Lung (tissue), 12 donors: Measurements from ENCODE around the gene SULT2B1. TPM values are rescaled to one million over a fixed set of nuclear protein-coding genes. Genes with fewer than 3 reads are reported as not detected.
A peak's percentile ranks its signal among the peaks of the same experiment; 100 is the strongest.

Experiments
- ATAC-seq: fragments of 200-7000 bp; cut with Tn5 transposase; one replicate; pipeline ENCODE4 v1.9.1; 2020; ENCODE audit warnings: moderate number of reproducible peaks; ENCODE audit not compliant: insufficient read depth, low FRiP score
- DNase-seq, 3 donors: peaks; one replicate each; pipeline ENCODE4 v3.0.0-alpha.2; 2013 to 2017
- H3K27ac ChIP-seq, 2 donors: one replicate each; pipeline ENCODE4 v1.5.1; 2013; ENCODE audit warnings: mild to moderate bottlenecking in 2 of 2, moderate library complexity in 2 of 2, control low read depth in 1 of 2, inconsistent platforms in 1 of 2, low read depth in 1 of 2, low read length in 1 of 2
- H3K27me3 ChIP-seq, 3 donors: one replicate each; pipeline ENCODE4 v1.5.1; 2013; ENCODE audit warnings: low read length in 2 of 3; ENCODE audit not compliant: control insufficient read depth in 3 of 3, insufficient read depth in 3 of 3
- H3K36me3 ChIP-seq, 4 donors: one replicate each; pipeline ENCODE4 v1.5.1; 2013; ENCODE audit warnings: low read length in 4 of 4, mild to moderate bottlenecking in 1 of 4, moderate library complexity in 1 of 4; ENCODE audit not compliant: control insufficient read depth in 4 of 4, insufficient read depth in 4 of 4
- H3K4me1 ChIP-seq, 5 donors: one replicate each; pipeline ENCODE4 v1.5.1; 2013; ENCODE audit warnings: low read length in 5 of 5, mild to moderate bottlenecking in 2 of 5, moderate library complexity in 1 of 5; ENCODE audit not compliant: control insufficient read depth in 5 of 5, insufficient read depth in 5 of 5
- H3K4me3 ChIP-seq: one replicate; pipeline ENCODE4 v1.5.1; 2013; ENCODE audit warnings: mild to moderate bottlenecking, control low read depth, moderate library complexity
- H3K9ac ChIP-seq, 2 donors: one replicate each; pipeline ENCODE4 v1.5.1; 2013; ENCODE audit warnings: low read length in 2 of 2, control low read depth in 1 of 2; ENCODE audit not compliant: insufficient read depth in 1 of 2
- H3K9me3 ChIP-seq, 4 donors: one replicate each; pipeline ENCODE4 v1.5.1; 2013; ENCODE audit warnings: low read length in 3 of 4, mild to moderate bottlenecking in 1 of 4, moderate library complexity in 1 of 4; ENCODE audit not compliant: control insufficient read depth in 4 of 4, insufficient read depth in 3 of 4
- WGBS, 2 donors: extraction: QIAGEN DNeasy Blood & Tissue Kit; methylation state at CpG; one replicate each; pipeline ENCODE4 v1.1.7; 2013; 5-methylcytosine and 5-hydroxymethylcytosine counted together
- polyA plus RNA-seq, 2 donors: library from polyadenylated mRNA; stranded (reverse); fragments of 200-250 nt; gene quantifications; one replicate each; pipeline ENCODE4 v1.2.1, GENCODE V29; 2013
- total RNA-seq, 2 donors: library from RNA; depleted of rRNA in 1 of 2; stranded (reverse); fragments of >200 nt in 1 of 2; gene quantifications; one replicate each; pipeline ENCODE4 v1.2.1, GENCODE V29; 2014 to 2021
- TF ChIP-seq, protein P1 (sequence below): IDR thresholded peaks from 2 replicates; pipeline ENCODE4 v1.5.1; 2012; ENCODE audit warnings: mild to moderate bottlenecking; ENCODE audit errors: control extremely low read depth, extremely low read depth
- donor health status: control.
- donor health status: control.
- donor health status: Bipolar disorder and iron deficiency.
- donor health status: healthy.
- donor health status: DM: yes; HTN: yes; CAD: no.

Gene SULT2B1
- total and polyA plus RNA-seq, 4 donors: 1.2 to 22.9 (median 10.7) TPM

- peaks cover 0 to 34% (median 14%) of the 10 kb centered on the region in 5 donors for H3K4me1 ChIP-seq
- peaks cover 0 to 9% (median 0%) of the 10 kb centered on the region in 3 donors for H3K27me3 ChIP-seq
- 5 to 7% methylated on average over 28 to 29 of the region's 29 CpGs for WGBS, 2 donors
Observed at GRCh38 chr19:48637948-48638830, 86.2 kb downstream of the SULT2B1 start.

DNA sequence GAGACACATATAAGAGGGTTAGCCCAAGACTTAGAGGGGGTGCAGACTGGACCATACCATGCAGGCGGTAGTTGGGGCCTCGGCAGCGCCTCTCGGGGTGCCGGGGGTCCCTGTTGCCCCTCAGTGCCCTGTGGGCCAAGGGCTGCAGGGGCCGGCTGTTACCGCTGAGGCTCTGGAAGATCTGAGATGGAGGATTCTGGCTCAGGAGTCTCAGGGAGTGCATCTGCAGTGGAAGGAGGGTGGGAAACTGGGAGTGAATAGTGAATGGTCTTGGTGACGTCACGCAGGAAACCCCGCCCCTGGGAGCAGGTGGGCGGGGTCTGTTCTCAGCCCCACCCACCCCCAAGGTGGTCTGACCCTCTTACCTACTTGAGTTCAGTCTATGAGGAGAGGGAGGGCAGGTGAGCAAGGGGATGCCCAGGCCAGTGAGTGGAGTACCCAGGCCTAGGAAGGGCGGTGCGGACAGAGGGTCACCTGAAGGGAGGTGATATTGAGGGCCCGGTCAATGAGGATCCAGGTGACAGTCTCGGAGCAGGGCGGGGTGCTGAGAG lies 86.9 kb downstream of the SULT2B1 start:
- ATAC-seq: no peak
- Histone ChIP-seq H3K27me3 (peaks cover 0 to 9% (median 0%) of the 10 kb centered on the region in 3 donors), H3K36me3 (no peaks in the 10 kb centered on the region), H3K9ac (no peak overlapping the region), H3K9me3 (no peaks in the 10 kb centered on the region), H3K27ac (peak overlapping the region in 1 of 2 donors; percentile 93), H3K4me3 (no peak overlapping the region), H3K4me1 (peaks cover 0 to 32% (median 9%) of the 10 kb centered on the region in 5 donors)
- TF ChIP-seq, protein P1, sequence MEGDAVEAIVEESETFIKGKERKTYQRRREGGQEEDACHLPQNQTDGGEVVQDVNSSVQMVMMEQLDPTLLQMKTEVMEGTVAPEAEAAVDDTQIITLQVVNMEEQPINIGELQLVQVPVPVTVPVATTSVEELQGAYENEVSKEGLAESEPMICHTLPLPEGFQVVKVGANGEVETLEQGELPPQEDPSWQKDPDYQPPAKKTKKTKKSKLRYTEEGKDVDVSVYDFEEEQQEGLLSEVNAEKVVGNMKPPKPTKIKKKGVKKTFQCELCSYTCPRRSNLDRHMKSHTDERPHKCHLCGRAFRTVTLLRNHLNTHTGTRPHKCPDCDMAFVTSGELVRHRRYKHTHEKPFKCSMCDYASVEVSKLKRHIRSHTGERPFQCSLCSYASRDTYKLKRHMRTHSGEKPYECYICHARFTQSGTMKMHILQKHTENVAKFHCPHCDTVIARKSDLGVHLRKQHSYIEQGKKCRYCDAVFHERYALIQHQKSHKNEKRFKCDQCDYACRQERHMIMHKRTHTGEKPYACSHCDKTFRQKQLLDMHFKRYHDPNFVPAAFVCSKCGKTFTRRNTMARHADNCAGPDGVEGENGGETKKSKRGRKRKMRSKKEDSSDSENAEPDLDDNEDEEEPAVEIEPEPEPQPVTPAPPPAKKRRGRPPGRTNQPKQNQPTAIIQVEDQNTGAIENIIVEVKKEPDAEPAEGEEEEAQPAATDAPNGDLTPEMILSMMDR: no peak
- no peak for DNase-seq
- 80 to 83% methylated on average over 16 of the region's 16 CpGs for WGBS, 2 donors

More at GRCh38 chr19:48637948-48638830, 86.2 kb downstream of the SULT2B1 start:
- Histone ChIP-seq H3K27ac (peak overlapping the region; percentile 93 to 96), H3K4me3 (peak overlapping the region; percentile 32), H3K36me3 (no peaks in the 10 kb centered on the region), H3K9ac (peak overlapping the region; percentile 44 to 93), H3K9me3 (no peaks in the 10 kb centered on the region)
- TF ChIP-seq, protein P1: no peak
- DNase-seq (peak; percentile 93 to 97 (median 94)), ATAC-seq (peak; percentile 43)

DNA sequence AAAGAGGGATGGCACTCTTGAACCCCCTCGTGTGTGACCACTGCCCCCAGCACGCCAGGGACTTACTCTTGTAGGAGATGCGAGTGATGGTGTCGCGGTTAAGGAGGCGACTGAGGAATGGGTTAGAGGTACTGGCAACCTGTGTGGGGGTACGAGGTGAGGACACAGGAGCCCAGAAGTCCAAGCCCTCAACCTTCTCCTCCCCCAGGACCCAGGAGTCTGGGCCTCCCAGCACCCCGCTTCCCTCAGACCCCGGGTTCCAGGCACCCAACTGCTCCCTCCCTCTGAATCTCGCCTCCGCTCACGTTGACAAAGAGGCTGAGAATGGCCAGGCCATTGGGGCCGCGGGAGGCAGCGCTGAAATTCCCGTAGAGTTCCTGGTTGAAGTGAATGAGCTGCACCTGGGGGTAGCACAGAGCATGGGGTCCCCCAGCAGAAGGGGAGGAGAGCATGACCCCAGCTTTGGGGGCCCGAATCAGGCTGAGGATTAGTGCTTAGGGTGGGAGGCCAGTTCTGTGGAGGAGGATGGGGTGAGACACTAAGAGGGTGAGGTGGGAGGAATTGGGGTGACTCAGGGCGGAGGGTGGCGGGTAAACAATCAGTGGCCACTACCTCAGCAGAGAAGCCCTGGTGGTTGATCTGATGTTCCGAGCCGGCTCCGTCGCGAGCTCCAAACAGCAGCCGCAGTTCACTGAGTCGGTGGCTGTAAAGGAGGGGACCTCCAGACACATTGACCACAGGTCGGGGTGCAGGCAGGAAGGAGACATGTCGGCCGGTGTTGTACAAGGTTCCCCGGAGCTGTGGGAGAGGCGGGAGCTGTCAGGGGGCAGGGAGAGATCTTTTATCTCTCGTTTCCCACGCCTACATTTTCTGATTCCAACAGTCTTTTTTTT lies 87.8 kb downstream of the SULT2B1 start:
- Histone ChIP-seq H3K9me3 (no peaks in the 10 kb centered on the region), H3K9ac (no peak overlapping the region), H3K27ac (no peak overlapping the region), H3K27me3 (peaks cover 0 to 9% (median 0%) of the 10 kb centered on the region in 3 donors), H3K36me3 (no peaks in the 10 kb centered on the region), H3K4me3 (no peak overlapping the region), H3K4me1 (peaks cover 0 to 30% (median 7%) of the 10 kb centered on the region in 5 donors)
- TF ChIP-seq, protein P1: no peak
- ATAC-seq: no peak
- DNase-seq: no peak
- 73 to 81% methylated on average over 33 of the region's 33 CpGs for WGBS, 2 donors
